Measurements from ENCODE around the gene ZBTB45. TPM values are rescaled to one million over a fixed set of nuclear protein-coding genes. Genes with fewer than 3 reads are reported as not detected.

The ZBTB45 gene
- total and polyA plus RNA-seq, 9 of the 15 experiments (the other 6 are each of a cell fraction or from before 2014, with no cell fraction given): 0.08 to 16.1 (median 1.8) TPM

DNA sequence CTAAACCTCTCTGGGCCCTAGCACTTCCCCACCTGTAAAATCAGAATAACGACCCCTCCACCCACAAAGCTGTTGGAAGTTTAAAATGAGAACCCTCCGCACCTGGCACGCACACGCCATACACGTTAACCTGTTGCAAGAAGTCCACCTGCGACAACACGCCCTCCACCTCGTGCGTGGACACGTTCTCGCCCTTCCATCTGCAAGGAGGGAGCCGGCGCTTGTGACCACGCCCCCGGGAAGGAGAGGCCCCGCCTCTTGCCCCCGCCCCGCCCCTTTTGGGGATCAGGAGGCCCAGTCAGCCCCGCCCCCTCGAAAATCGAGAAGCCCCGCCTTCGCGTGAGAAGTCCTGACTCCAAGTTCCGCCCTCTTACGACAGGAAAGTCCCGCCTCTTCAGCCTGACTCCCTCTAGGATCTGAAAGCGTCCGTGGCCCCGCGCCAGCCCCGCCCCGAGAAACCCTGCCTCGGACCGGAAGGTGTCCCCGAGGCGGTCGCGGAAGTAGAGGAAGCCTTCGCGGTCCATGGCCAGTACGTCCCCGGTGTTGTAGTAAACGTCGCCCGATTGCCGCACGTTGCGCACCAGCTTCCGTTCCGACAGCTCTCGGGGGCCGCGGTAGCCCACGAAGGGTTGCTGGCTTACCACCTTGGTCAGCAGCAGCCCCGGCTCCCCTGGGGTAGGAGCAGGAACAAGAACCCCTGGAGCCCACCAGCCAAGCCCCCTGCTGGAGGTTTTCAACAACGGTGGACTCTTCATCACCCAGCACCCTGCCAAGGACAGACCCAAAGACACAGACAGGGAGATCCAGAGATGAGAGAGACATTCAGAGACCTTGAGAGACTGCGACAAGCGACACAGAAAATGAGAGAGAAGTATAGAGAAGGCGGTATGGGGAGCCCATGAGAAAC, 20.3 kb downstream of the ZBTB45 start (continued):
- TF ChIP-seq, protein P1, sequence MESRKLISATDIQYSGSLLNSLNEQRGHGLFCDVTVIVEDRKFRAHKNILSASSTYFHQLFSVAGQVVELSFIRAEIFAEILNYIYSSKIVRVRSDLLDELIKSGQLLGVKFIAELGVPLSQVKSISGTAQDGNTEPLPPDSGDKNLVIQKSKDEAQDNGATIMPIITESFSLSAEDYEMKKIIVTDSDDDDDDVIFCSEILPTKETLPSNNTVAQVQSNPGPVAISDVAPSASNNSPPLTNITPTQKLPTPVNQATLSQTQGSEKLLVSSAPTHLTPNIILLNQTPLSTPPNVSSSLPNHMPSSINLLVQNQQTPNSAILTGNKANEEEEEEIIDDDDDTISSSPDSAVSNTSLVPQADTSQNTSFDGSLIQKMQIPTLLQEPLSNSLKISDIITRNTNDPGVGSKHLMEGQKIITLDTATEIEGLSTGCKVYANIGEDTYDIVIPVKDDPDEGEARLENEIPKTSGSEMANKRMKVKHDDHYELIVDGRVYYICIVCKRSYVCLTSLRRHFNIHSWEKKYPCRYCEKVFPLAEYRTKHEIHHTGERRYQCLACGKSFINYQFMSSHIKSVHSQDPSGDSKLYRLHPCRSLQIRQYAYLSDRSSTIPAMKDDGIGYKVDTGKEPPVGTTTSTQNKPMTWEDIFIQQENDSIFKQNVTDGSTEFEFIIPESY (CRISPR knock-in tag; IDR thresholded peaks at IDR 0.05): peak; percentile 47
- TF ChIP-seq POLR2H (tag; IDR thresholded peaks at IDR 0.05; ENCODE audit: low read depth): no peak
- TF ChIP-seq, protein P2, sequence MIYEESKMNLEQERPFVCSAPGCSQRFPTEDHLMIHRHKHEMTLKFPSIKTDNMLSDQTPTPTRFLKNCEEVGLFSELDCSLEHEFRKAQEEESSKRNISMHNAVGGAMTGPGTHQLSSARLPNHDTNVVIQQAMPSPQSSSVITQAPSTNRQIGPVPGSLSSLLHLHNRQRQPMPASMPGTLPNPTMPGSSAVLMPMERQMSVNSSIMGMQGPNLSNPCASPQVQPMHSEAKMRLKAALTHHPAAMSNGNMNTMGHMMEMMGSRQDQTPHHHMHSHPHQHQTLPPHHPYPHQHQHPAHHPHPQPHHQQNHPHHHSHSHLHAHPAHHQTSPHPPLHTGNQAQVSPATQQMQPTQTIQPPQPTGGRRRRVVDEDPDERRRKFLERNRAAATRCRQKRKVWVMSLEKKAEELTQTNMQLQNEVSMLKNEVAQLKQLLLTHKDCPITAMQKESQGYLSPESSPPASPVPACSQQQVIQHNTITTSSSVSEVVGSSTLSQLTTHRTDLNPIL (CRISPR knock-in tag; IDR thresholded peaks at IDR 0.05): no peak
- TF ChIP-seq, protein P3, sequence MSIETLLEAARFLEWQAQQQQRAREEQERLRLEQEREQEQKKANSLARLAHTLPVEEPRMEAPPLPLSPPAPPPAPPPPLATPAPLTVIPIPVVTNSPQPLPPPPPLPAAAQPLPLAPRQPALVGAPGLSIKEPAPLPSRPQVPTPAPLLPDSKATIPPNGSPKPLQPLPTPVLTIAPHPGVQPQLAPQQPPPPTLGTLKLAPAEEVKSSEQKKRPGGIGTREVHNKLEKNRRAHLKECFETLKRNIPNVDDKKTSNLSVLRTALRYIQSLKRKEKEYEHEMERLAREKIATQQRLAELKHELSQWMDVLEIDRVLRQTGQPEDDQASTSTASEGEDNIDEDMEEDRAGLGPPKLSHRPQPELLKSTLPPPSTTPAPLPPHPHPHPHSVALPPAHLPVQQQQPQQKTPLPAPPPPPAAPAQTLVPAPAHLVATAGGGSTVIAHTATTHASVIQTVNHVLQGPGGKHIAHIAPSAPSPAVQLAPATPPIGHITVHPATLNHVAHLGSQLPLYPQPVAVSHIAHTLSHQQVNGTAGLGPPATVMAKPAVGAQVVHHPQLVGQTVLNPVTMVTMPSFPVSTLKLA (conservative IDR thresholded peaks at IDR 0.05): peak; percentile 88 to 94
- TF ChIP-seq, protein P4, sequence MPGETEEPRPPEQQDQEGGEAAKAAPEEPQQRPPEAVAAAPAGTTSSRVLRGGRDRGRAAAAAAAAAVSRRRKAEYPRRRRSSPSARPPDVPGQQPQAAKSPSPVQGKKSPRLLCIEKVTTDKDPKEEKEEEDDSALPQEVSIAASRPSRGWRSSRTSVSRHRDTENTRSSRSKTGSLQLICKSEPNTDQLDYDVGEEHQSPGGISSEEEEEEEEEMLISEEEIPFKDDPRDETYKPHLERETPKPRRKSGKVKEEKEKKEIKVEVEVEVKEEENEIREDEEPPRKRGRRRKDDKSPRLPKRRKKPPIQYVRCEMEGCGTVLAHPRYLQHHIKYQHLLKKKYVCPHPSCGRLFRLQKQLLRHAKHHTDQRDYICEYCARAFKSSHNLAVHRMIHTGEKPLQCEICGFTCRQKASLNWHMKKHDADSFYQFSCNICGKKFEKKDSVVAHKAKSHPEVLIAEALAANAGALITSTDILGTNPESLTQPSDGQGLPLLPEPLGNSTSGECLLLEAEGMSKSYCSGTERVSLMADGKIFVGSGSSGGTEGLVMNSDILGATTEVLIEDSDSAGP (CRISPR knock-in tag; IDR thresholded peaks at IDR 0.05): no peak
- TF ChIP-seq RFX7 (CRISPR knock-in tag; IDR thresholded peaks at IDR 0.05): no peak
- peak; percentile 77 for TF ChIP-seq CREB1 (IDR thresholded peaks at IDR 0.05)
- TF ChIP-seq CREB1 (CRISPR knock-in tag; IDR thresholded peaks at IDR 0.05): peak; percentile 89
- TF ChIP-seq ZNF41 (CRISPR knock-in tag; conservative IDR thresholded peaks at IDR 0.05): 0 out of 2 replicates have a peak, but pooled peaks have one; percentile 34
- peak; percentile 81 for TF ChIP-seq ZNF24 (IDR thresholded peaks at IDR 0.05)
- peak; percentile 44; the same call in 1 of the 2 replicates for TF ChIP-seq ZFP1 (CRISPR knock-in tag; IDR thresholded peaks at IDR 0.05)
- peak in 1 of 2 experiments; percentile 56; a peak in 1 of 4 replicates for TF ChIP-seq NONO (IDR thresholded peaks at IDR 0.05; ENCODE audit: low read depth in 2 of 2, low read length in 1 of 2)
- TF ChIP-seq SRSF7 (optimal IDR thresholded peaks at IDR 0.05; ENCODE audit: low read depth, low read length): no peak
- TF ChIP-seq, protein P5, sequence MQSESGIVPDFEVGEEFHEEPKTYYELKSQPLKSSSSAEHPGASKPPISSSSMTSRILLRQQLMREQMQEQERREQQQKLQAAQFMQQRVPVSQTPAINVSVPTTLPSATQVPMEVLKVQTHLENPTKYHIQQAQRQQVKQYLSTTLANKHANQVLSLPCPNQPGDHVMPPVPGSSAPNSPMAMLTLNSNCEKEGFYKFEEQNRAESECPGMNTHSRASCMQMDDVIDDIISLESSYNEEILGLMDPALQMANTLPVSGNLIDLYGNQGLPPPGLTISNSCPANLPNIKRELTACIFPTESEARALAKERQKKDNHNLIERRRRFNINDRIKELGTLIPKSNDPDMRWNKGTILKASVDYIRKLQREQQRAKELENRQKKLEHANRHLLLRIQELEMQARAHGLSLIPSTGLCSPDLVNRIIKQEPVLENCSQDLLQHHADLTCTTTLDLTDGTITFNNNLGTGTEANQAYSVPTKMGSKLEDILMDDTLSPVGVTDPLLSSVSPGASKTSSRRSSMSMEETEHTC (IDR thresholded peaks at IDR 0.05): no peak
- TF ChIP-seq, protein P6, sequence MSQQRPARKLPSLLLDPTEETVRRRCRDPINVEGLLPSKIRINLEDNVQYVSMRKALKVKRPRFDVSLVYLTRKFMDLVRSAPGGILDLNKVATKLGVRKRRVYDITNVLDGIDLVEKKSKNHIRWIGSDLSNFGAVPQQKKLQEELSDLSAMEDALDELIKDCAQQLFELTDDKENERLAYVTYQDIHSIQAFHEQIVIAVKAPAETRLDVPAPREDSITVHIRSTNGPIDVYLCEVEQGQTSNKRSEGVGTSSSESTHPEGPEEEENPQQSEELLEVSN (IDR thresholded peaks at IDR 0.05; ENCODE audit: borderline replicate concordance in 1 of 2, extremely low read depth in 1 of 2, insufficient read depth in 1 of 2, insufficient read length in 1 of 2, low read depth in 1 of 2, low read length in 1 of 2, poor library complexity in 1 of 2, severe bottlenecking in 1 of 2): peak; percentile 71 to 84
- TF ChIP-seq ZNF354B (CRISPR knock-in tag; IDR thresholded peaks at IDR 0.05): no peak

All from K562 (cell line).